Trophoblast cell (in vitro differentiated cells and primary cell): ENCODE measurements around the gene MDM2.
A peak's percentile ranks its signal among the peaks of the same experiment; 100 is the strongest.

Experiments
- DNase-seq, 2 donors: peaks; one replicate each; pipeline ENCODE4 v3.0.0-alpha.2; 2016
- H2AFZ ChIP-seq: 2 replicates; pipeline ENCODE4 v1.6.1; 2013; ENCODE audit warnings: low read length, moderate library complexity, mild to moderate bottlenecking; ENCODE audit not compliant: insufficient read depth, poor library complexity
- H2AK5ac ChIP-seq: 2 replicates; pipeline ENCODE4 v1.6.1; 2013; ENCODE audit warnings: mild to moderate bottlenecking, low read length
- H2BK120ac ChIP-seq: 2 replicates; pipeline ENCODE4 v1.6.1; 2013; ENCODE audit warnings: low read length, mild to moderate bottlenecking, moderate library complexity; ENCODE audit not compliant: insufficient read depth, poor library complexity
- H2BK12ac ChIP-seq: 2 replicates; pipeline ENCODE4 v1.6.1; 2013; ENCODE audit warnings: mild to moderate bottlenecking, low read length, moderate library complexity
- H2BK5ac ChIP-seq: 2 replicates; pipeline ENCODE4 v1.6.1; 2013; ENCODE audit warnings: low read length, low read depth, moderate library complexity, mild to moderate bottlenecking; ENCODE audit not compliant: poor library complexity
- H3K14ac ChIP-seq: 2 replicates; pipeline ENCODE4 v1.6.1; 2013; ENCODE audit warnings: mild to moderate bottlenecking, low read length
- H3K18ac ChIP-seq: 2 replicates; pipeline ENCODE4 v1.6.1; 2013; ENCODE audit warnings: mild to moderate bottlenecking, low read length
- H3K23ac ChIP-seq: 2 replicates; pipeline ENCODE4 v1.6.1; 2013; ENCODE audit warnings: low read length
- H3K27ac ChIP-seq: 2 replicates; pipeline ENCODE4 v1.5.1; 2013; ENCODE audit warnings: low read depth, mild to moderate bottlenecking, inconsistent platforms, low read length, moderate library complexity
- H3K27me3 ChIP-seq: 2 replicates; pipeline ENCODE4 v1.6.1; 2013; ENCODE audit warnings: inconsistent platforms, mild to moderate bottlenecking, low read length, moderate library complexity; ENCODE audit not compliant: insufficient read depth
- H3K36me3 ChIP-seq, 2 experiments: 1 replicate in 1 of 2; 2 replicates in 1 of 2; pipeline ENCODE4 v1.6.1; 2013; ENCODE audit warnings: low read length in 2 of 2, mild to moderate bottlenecking in 2 of 2, moderate library complexity in 1 of 2; ENCODE audit not compliant: insufficient read depth in 2 of 2, control insufficient read depth in 1 of 2
- H3K4ac ChIP-seq: 2 replicates; pipeline ENCODE4 v1.6.1; 2013; ENCODE audit warnings: low read depth, mild to moderate bottlenecking, low read length, moderate library complexity
- H3K4me1 ChIP-seq, 2 experiments: 1 replicate in 1 of 2; 2 replicates in 1 of 2; pipeline ENCODE4 v1.6.1; 2013; ENCODE audit warnings: low read length in 2 of 2, mild to moderate bottlenecking in 2 of 2, moderate library complexity in 1 of 2; ENCODE audit not compliant: insufficient read depth in 2 of 2, control insufficient read depth in 1 of 2
- H3K4me2 ChIP-seq: 2 replicates; pipeline ENCODE4 v1.6.1; 2013; ENCODE audit warnings: inconsistent platforms, mild to moderate bottlenecking, low read length, moderate library complexity
- H3K4me3 ChIP-seq: 2 replicates; pipeline ENCODE4 v1.5.1; 2013; ENCODE audit warnings: mild to moderate bottlenecking, low read depth, low read length, inconsistent platforms
- H3K79me1 ChIP-seq: one replicate; pipeline ENCODE4 v1.6.1; 2013; ENCODE audit warnings: low read length
- H3K79me2 ChIP-seq: 2 replicates; pipeline ENCODE4 v1.6.1; 2013; ENCODE audit warnings: low read length, mild to moderate bottlenecking; ENCODE audit not compliant: control insufficient read depth, insufficient read depth, poor library complexity
- H3K9ac ChIP-seq: 2 replicates; pipeline ENCODE4 v1.6.1; 2013; ENCODE audit warnings: mild to moderate bottlenecking, low read length
- H3K9me3 ChIP-seq: 2 replicates; pipeline ENCODE4 v1.6.1; 2013; ENCODE audit warnings: low read depth, mild to moderate bottlenecking, control low read depth, inconsistent platforms, low read length; ENCODE audit not compliant: insufficient read depth
- H4K12ac ChIP-seq: 2 replicates; pipeline ENCODE4 v1.6.1; 2013; ENCODE audit warnings: low read depth, mild to moderate bottlenecking, low read length, moderate library complexity
- H4K8ac ChIP-seq: 2 replicates; pipeline ENCODE4 v1.6.1; 2013; ENCODE audit warnings: low read depth, mild to moderate bottlenecking, low read length, moderate library complexity
- H4K91ac ChIP-seq: one replicate; pipeline ENCODE4 v1.6.1; 2013; ENCODE audit warnings: low read depth, mild to moderate bottlenecking, low read length, moderate library complexity
- WGBS: extraction: QIAGEN DNeasy Blood & Tissue Kit; methylation state at CpG from one replicate; pipeline ENCODE4 v1.1.7; 2013; ENCODE audit warnings: missing lambda C conversion rate; ENCODE audit not compliant: insufficient read length, insufficient coverage; ENCODE audit errors: extremely low coverage; 5-methylcytosine and 5-hydroxymethylcytosine counted together

Gene MDM2

GRCh38 chr12:68870443-68870842 is 62.5 kb downstream of the MDM2 start:
- H4K8ac ChIP-seq: no peak overlapping the region
- no peaks in the 10 kb centered on the region for H3K79me2 ChIP-seq
- no peak overlapping the region for H2AFZ ChIP-seq
- no peak overlapping the region for H3K4me3 ChIP-seq
- peaks cover 4 to 6% of the 10 kb centered on the region in 2 experiments for H3K4me1 ChIP-seq
- no peak overlapping the region for H2BK5ac ChIP-seq
- H3K27me3 ChIP-seq: no peaks in the 10 kb centered on the region
- DNase-seq: no peak
- H2BK120ac ChIP-seq: no peak overlapping the region
- H3K9ac ChIP-seq: no peak overlapping the region
- H3K4ac ChIP-seq: no peak overlapping the region
- no peak overlapping the region for H3K18ac ChIP-seq
- no CpG with 5 or more reads among the region's 6 CpGs for WGBS
- H3K27ac ChIP-seq: no peak overlapping the region
- no peak overlapping the region for H2AK5ac ChIP-seq
- no peak overlapping the region for H3K4me2 ChIP-seq
- no peak overlapping the region for H3K23ac ChIP-seq
- H3K79me1 ChIP-seq: no peaks in the 10 kb centered on the region
- H3K36me3 ChIP-seq: no peaks in the 10 kb centered on the region
- no peaks in the 10 kb centered on the region for H3K9me3 ChIP-seq
- no peak overlapping the region for H4K12ac ChIP-seq
- H3K14ac ChIP-seq: no peak overlapping the region
- no peak overlapping the region for H4K91ac ChIP-seq
- no peak overlapping the region for H2BK12ac ChIP-seq

DNA sequence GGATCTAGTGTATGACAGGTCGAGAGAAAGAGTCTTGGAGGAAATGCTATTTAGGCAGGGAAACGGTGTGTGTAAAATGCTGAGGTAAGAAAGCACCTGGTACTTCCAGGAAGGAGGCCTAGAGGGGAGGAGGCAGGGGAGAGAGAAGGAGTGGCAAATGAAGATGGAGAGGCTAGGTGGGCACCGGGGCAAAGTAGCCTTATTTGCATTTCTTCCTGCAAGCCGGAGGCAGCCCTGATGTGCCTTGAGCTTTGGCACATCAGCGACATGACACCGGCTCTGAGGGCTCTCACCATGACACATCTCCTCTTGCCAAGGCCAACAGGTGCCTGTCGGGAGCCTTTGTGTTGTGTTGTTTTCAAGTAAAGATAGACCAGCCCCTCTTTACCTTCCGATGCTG is 63.4 kb downstream of the MDM2 start:
- Histone ChIP-seq H4K12ac (no peak overlapping the region), H3K9ac (no peak overlapping the region), H3K23ac (no peak overlapping the region), H3K4me2 (no peak overlapping the region), H3K18ac (no peak overlapping the region), H3K9me3 (no peaks in the 10 kb centered on the region), H2BK12ac (no peak overlapping the region), H3K14ac (no peak overlapping the region), H3K27me3 (no peaks in the 10 kb centered on the region), H2BK5ac (no peak overlapping the region), H3K36me3 (no peaks in the 10 kb centered on the region), H2BK120ac (no peak overlapping the region), H2AK5ac (no peak overlapping the region), H3K4me1 (peaks cover 4 to 6% of the 10 kb centered on the region in 2 experiments), H3K79me1 (no peaks in the 10 kb centered on the region), H4K8ac (no peak overlapping the region), H2AFZ (no peak overlapping the region), H3K27ac (no peak overlapping the region), H4K91ac (no peak overlapping the region), H3K79me2 (no peaks in the 10 kb centered on the region), H3K4me3 (no peak overlapping the region), H3K4ac (no peak overlapping the region)
- DNase-seq: no peak
- no CpG with 5 or more reads among the region's 8 CpGs for WGBS

DNA sequence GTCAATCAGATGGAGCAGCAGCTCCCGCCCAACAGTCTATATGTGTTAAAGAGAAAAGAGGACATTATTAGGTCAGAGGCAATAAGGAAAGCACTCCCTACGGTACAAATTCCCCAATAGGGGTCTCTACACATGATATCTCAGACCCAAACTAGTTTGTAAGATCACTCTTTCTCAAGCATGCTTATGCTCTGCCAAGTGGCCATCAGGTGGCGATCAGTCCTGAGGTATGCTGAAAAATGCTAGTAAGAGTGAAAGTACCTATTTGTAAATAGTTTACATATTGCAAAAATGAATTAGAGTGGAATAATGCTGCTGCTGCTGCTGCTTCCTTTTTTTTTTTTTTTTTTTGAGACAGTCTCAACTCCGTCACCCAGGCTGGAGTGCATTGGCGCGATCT is 63.9 kb downstream of the MDM2 start:
- H3K27ac ChIP-seq: no peak overlapping the region
- no peak overlapping the region for H3K4ac ChIP-seq
- no peak overlapping the region for H3K4me2 ChIP-seq
- WGBS: no CpG with 5 or more reads among the region's 6 CpGs
- no peak overlapping the region for H4K8ac ChIP-seq
- H2AK5ac ChIP-seq: no peak overlapping the region
- H3K79me1 ChIP-seq: no peaks in the 10 kb centered on the region
- H3K4me1 ChIP-seq: peaks cover 4 to 6% of the 10 kb centered on the region in 2 experiments
- no peaks in the 10 kb centered on the region for H3K36me3 ChIP-seq
- no peak overlapping the region for H3K14ac ChIP-seq
- no peak overlapping the region for H3K4me3 ChIP-seq
- H3K18ac ChIP-seq: no peak overlapping the region
- no peaks in the 10 kb centered on the region for H3K79me2 ChIP-seq
- H2BK120ac ChIP-seq: no peak overlapping the region
- no peaks in the 10 kb centered on the region for H3K27me3 ChIP-seq
- no peak overlapping the region for H2AFZ ChIP-seq
- no peak overlapping the region for H4K91ac ChIP-seq
- no peaks in the 10 kb centered on the region for H3K9me3 ChIP-seq
- H2BK5ac ChIP-seq: no peak overlapping the region
- no peak overlapping the region for H3K23ac ChIP-seq
- no peak overlapping the region for H3K9ac ChIP-seq
- no peak overlapping the region for H4K12ac ChIP-seq
- H2BK12ac ChIP-seq: no peak overlapping the region
- peak in 1 of 2 donors; percentile 42 for DNase-seq

DNA sequence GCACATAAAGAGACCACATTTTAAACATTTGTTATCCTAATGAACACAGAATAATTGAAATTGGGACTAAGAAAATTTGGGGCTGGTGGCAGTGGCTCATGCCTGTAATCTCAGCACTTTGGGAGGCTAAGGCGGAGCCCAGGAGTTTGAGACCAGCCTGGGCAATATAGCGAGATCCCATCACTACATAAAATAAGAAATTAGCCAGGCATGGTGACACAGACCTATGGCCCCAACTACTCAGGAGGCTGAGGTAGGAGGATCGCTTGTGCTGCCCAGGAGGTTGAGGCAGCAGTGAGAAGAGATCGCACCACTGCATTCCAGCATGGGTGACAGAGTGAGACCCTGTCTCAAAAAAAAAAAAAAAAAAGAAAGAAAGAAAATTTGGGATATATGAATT is 65.3 kb downstream of the MDM2 start:
- H3K27ac ChIP-seq: no peak overlapping the region
- H3K14ac ChIP-seq: no peak overlapping the region
- no peak overlapping the region for H2BK12ac ChIP-seq
- no peak overlapping the region for H3K4me3 ChIP-seq
- no peak overlapping the region for H4K8ac ChIP-seq
- no peak overlapping the region for H4K91ac ChIP-seq
- H3K79me2 ChIP-seq: no peaks in the 10 kb centered on the region
- H3K9me3 ChIP-seq: no peaks in the 10 kb centered on the region
- H2AFZ ChIP-seq: no peak overlapping the region
- H4K12ac ChIP-seq: no peak overlapping the region
- no peak overlapping the region for H2AK5ac ChIP-seq
- H2BK120ac ChIP-seq: no peak overlapping the region
- H3K36me3 ChIP-seq: no peaks in the 10 kb centered on the region
- no peak for DNase-seq
- H3K79me1 ChIP-seq: no peaks in the 10 kb centered on the region
- H3K23ac ChIP-seq: no peak overlapping the region
- H3K4me2 ChIP-seq: no peak overlapping the region
- no peak overlapping the region for H3K18ac ChIP-seq
- no peaks in the 10 kb centered on the region for H3K27me3 ChIP-seq
- no CpG with 5 or more reads among the region's 4 CpGs for WGBS
- H3K9ac ChIP-seq: no peak overlapping the region
- no peaks in the 10 kb centered on the region for H3K4me1 ChIP-seq
- no peak overlapping the region for H3K4ac ChIP-seq
- H2BK5ac ChIP-seq: no peak overlapping the region
